H1 (cell line): ENCODE measurements around the gene RBM4B. TPM values are rescaled to one million over a fixed set of nuclear protein-coding genes. Genes with fewer than 3 reads are reported as not detected.

ENCODE experiments used
- CTCF ChIA-PET: fragments of 300-600 bp; sonication (Branson Sonifier 250); formaldehyde crosslinking; loops from one replicate; lab custom pipeline; 2021; ENCODE audit not compliant: partially characterized antibody; lab: Charles Lee
- POLR2A ChIA-PET: fragments of 300-600 bp; sonication (Branson Sonifier 250); formaldehyde crosslinking; loops from one replicate; lab custom pipeline; 2021; ENCODE audit warnings: inconsistent platforms; ENCODE audit not compliant: partially characterized antibody; lab: Charles Lee
- DNase-seq, 2 experiments: peaks; one replicate each; pipeline versions ENCODE4 v3.0.0 to v3.0.0-alpha.2; 2010 to 2022; ENCODE audit warnings: low spot score in 2 of 2, low read depth in 1 of 2, mixed read lengths in 1 of 2
- FAIRE-seq: peaks from 2 replicates; lab custom pipeline; 2011; peaks lifted over from hg19 to GRCh38; lab: Jason Lieb, UNC
- H2AFZ ChIP-seq: 2 replicates; pipeline ENCODE4 v1.8.1; 2012; ENCODE audit warnings: low read length, inconsistent platforms
- H2AK5ac ChIP-seq: 2 replicates; pipeline ENCODE4 v1.6.1; 2013; ENCODE audit warnings: low read depth, low read length
- H2BK120ac ChIP-seq: replicated peaks from 2 replicates; pipeline ENCODE3; 2013; ENCODE audit warnings: low read depth, low read length, inconsistent platforms
- H2BK12ac ChIP-seq: 2 replicates; pipeline ENCODE4 v1.6.1; 2013; ENCODE audit warnings: low read depth, low read length
- H2BK15ac ChIP-seq: 2 replicates; pipeline ENCODE4 v1.6.1; 2013; ENCODE audit warnings: low read length
- H2BK20ac ChIP-seq: 2 replicates; pipeline ENCODE4 v1.6.1; 2013; ENCODE audit warnings: low read length
- H2BK5ac ChIP-seq: 2 replicates; pipeline ENCODE4 v1.6.1; 2013; ENCODE audit warnings: low read depth, low read length
- H3K14ac ChIP-seq: 2 replicates; pipeline ENCODE4 v1.6.1; 2013; ENCODE audit warnings: inconsistent platforms; ENCODE audit not compliant: insufficient read length
- H3K18ac ChIP-seq: 2 replicates; pipeline ENCODE4 v1.6.1; 2013; ENCODE audit warnings: low read length; ENCODE audit errors: extremely low read depth
- H3K23ac ChIP-seq: 2 replicates; pipeline ENCODE4 v1.6.1; 2013; ENCODE audit warnings: inconsistent platforms; ENCODE audit not compliant: insufficient read length
- H3K23me2 ChIP-seq: 2 replicates; pipeline ENCODE4 v1.6.1; 2013; ENCODE audit warnings: low read depth, low read length
- H3K27ac ChIP-seq: 2 replicates; pipeline ENCODE4 v1.6.1; 2011; ENCODE audit warnings: low read depth, low read length, inconsistent platforms
- H3K27me3 ChIP-seq, 4 experiments: replicated peaks in 1 of 4; 1 replicate in 1 of 4; 2 replicates in 3 of 4; pipeline versions ENCODE4 v1.6.1 to v1.8.1; 2011 to 2013; ENCODE audit warnings: low read length in 3 of 4, mild to moderate bottlenecking in 3 of 4, inconsistent platforms in 2 of 4, mixed read lengths in 2 of 4, moderate library complexity in 1 of 4; ENCODE audit not compliant: control insufficient read depth in 3 of 4, insufficient read depth in 3 of 4; ENCODE audit errors: extremely low read depth in 1 of 4
- H3K36me3 ChIP-seq, 4 experiments: 2 replicates each; pipeline versions ENCODE4 v1.6.1 to v1.8.1; 2011 to 2013; ENCODE audit warnings: mild to moderate bottlenecking in 4 of 4, low read length in 3 of 4, moderate library complexity in 2 of 4, control low read depth in 1 of 4, inconsistent platforms in 1 of 4; ENCODE audit not compliant: insufficient read depth in 4 of 4, control insufficient read depth in 2 of 4
- H3K4ac ChIP-seq: replicated peaks from 2 replicates; pipeline ENCODE3; 2013; ENCODE audit warnings: low read length, low read depth, mixed read lengths, inconsistent platforms; ENCODE audit not compliant: insufficient read length
- H3K4me1 ChIP-seq, 4 experiments: replicated peaks in 1 of 4; 1 replicate in 1 of 4; 2 replicates in 3 of 4; pipeline versions ENCODE4 v1.6.1 to v1.8.1; 2011 to 2013; ENCODE audit warnings: low read length in 3 of 4, inconsistent platforms in 2 of 4, mixed read lengths in 1 of 4; ENCODE audit not compliant: insufficient read depth in 4 of 4, control insufficient read depth in 3 of 4
- H3K4me2 ChIP-seq, 2 experiments: 2 replicates each; pipeline versions ENCODE4 v1.6.1 to v1.8.1; 2011 to 2013; ENCODE audit warnings: low read depth in 2 of 2, low read length in 2 of 2, control low read depth in 1 of 2, inconsistent platforms in 1 of 2, mild to moderate bottlenecking in 1 of 2; ENCODE audit not compliant: insufficient read depth in 1 of 2
- H3K4me3 ChIP-seq, 4 experiments: fragments of 200-600, 300-600 bp in 1 of 4; sonication (generic), shearing (Covaris generic), sonication (Bioruptor Twin) in 1 of 4; 2 replicates each; pipeline versions ENCODE4 v1.5.1 to v1.8.1; 2011 to 2016; ENCODE audit warnings: low read length in 4 of 4, low read depth in 3 of 4, control low read depth in 2 of 4, inconsistent platforms in 2 of 4, mild to moderate bottlenecking in 2 of 4, mixed read lengths in 1 of 4, moderate library complexity in 1 of 4; ENCODE audit not compliant: insufficient read depth in 2 of 4; ENCODE audit errors: extremely low read depth in 1 of 4
- H3K56ac ChIP-seq: replicated peaks from 2 replicates; pipeline ENCODE3; 2013; ENCODE audit warnings: low read depth, mild to moderate bottlenecking, mixed read lengths, low read length, inconsistent platforms; ENCODE audit not compliant: insufficient read length
- H3K79me1 ChIP-seq: 2 replicates; pipeline ENCODE4 v1.6.1; 2013; ENCODE audit warnings: low read depth, low read length, control low read depth
- H3K79me2 ChIP-seq, 2 experiments: 2 replicates each; pipeline versions ENCODE4 v1.6.1 to v1.8.1; 2012 to 2013; ENCODE audit warnings: low read length in 2 of 2, mild to moderate bottlenecking in 2 of 2, inconsistent platforms in 1 of 2; ENCODE audit not compliant: insufficient read depth in 2 of 2, control insufficient read depth in 1 of 2
- H3K9ac ChIP-seq, 4 experiments: replicated peaks in 1 of 4; 1 replicate in 1 of 4; 2 replicates in 3 of 4; pipeline versions ENCODE4 v1.6.1 to v1.8.1; 2011 to 2013; ENCODE audit warnings: low read depth in 3 of 4, low read length in 3 of 4, control low read depth in 2 of 4, mild to moderate bottlenecking in 2 of 4, moderate library complexity in 2 of 4, inconsistent platforms in 1 of 4; ENCODE audit errors: extremely low read depth in 1 of 4
- H3K9me3 ChIP-seq, 2 experiments: 2 replicates each; pipeline versions ENCODE4 v1.6.1 to v1.8.1; 2012 to 2013; ENCODE audit warnings: mild to moderate bottlenecking in 2 of 2, moderate library complexity in 2 of 2, control low read depth in 1 of 2, inconsistent platforms in 1 of 2, low read depth in 1 of 2, low read length in 1 of 2, mixed read lengths in 1 of 2; ENCODE audit not compliant: insufficient read depth in 2 of 2
- H4K20me1 ChIP-seq, 2 experiments: replicated peaks in 1 of 2; 2 replicates each; pipeline versions ENCODE3 to v1.8.1; 2011 to 2013; ENCODE audit warnings: inconsistent platforms in 2 of 2, low read length in 2 of 2, mild to moderate bottlenecking in 1 of 2; ENCODE audit not compliant: insufficient read depth in 2 of 2, control insufficient read depth in 1 of 2
- H4K5ac ChIP-seq: 2 replicates; pipeline ENCODE4 v1.6.1; 2013; ENCODE audit warnings: low read length, low read depth, mixed read lengths, inconsistent platforms; ENCODE audit not compliant: insufficient read length
- H4K8ac ChIP-seq: 2 replicates; pipeline ENCODE4 v1.8.0; 2013; ENCODE audit warnings: mild to moderate bottlenecking, moderate library complexity, low read length, inconsistent platforms; ENCODE audit not compliant: insufficient read depth; ENCODE audit errors: extremely low read depth
- H4K91ac ChIP-seq: replicated peaks from 2 replicates; pipeline ENCODE3; 2013; ENCODE audit warnings: low read length, mixed read lengths, inconsistent platforms; ENCODE audit not compliant: insufficient read length
- WGBS, 2 experiments: shearing (Covaris generic) in 1 of 2; methylation state at CpG; one replicate each; pipeline versions ENCODE4 v1.1.6 to v1.1.7; 2013 to 2015; ENCODE audit warnings: low lambda C conversion rate in 2 of 2, mixed read lengths in 2 of 2, inconsistent platforms in 1 of 2, low coverage in 1 of 2, missing lambda C conversion rate in 1 of 2; ENCODE audit not compliant: insufficient replicate concordance in 2 of 2, insufficient coverage in 1 of 2, insufficient read length in 1 of 2; ENCODE audit errors: extremely low coverage in 1 of 2, missing lambda C conversion rate in 1 of 2; 5-methylcytosine and 5-hydroxymethylcytosine counted together
- polyA plus RNA-seq, 7 experiments: library from polyadenylated mRNA; depleted of rRNA in 3 of 7; stranded (reverse) in 5 of 7; unstranded in 2 of 7; fragments of >200 nt in 5 of 7; fragments of 200-250 nt in 2 of 7; gene quantifications; 1 replicate in 5 of 7; 2 replicates in 1 of 7; 4 replicates in 1 of 7; pipeline versions ENCODE4 v1.2.1 to v1.2.3, GENCODE V29; 2011 to 2013; ENCODE audit warnings: missing spikeins in 2 of 7, mixed read lengths in 2 of 7
- total RNA-seq: library from RNA; stranded (reverse); fragmentation: NEBNext Ultra II Directional; extraction: Animal tissue kit (Norgen Biotek cat#: 25700); gene quantifications from 2 replicates; pipeline ENCODE4 v1.2.1, GENCODE V29; 2021

RBM4B gene
- total and polyA plus RNA-seq, 2 of the 8 experiments (the other 6 are each of a cell fraction or from before 2014, with no cell fraction given), result 27.5 to 30.5 TPM

DNA sequence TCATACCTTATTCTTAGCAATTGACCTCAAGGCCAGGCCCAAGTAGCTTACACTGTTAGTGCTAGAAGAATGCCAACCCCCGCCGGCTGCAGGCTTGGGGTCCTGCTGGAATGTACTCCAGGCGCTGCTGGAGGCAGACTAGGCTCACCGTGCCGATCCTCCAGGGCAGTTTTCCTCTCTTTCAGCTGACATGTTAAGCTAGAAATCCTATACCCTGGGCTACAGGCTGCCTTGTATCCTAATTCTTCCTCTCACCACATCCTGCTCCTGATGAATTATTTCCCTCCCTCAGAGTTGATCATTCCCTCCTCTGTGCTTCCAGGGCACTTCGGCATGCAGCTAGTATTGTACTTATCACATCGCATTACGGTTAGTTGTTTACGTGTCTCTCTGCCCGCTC lies 48.0 kb upstream of the RBM4B start:
- Histone ChIP-seq H2BK20ac (no peak overlapping the region), H3K79me2 (peaks cover 0 to 35% of the 10 kb centered on the region in 2 experiments; a peak in 3 of 4 replicates), H3K79me1 (peaks cover 10% of the 10 kb centered on the region), H3K9me3 (no peaks in the 10 kb centered on the region), H4K8ac (no peak overlapping the region), H2BK120ac (no peak overlapping the region), H3K9ac (no peak overlapping the region), H3K4ac (no peak overlapping the region), H3K4me1 (peaks cover 14 to 29% (median 18%) of the 10 kb centered on the region in 4 experiments), H3K27ac (no peak overlapping the region), H3K23me2 (peaks cover 9% of the 10 kb centered on the region), H2AFZ (no peak overlapping the region), H3K36me3 (peaks cover 0 to 3% (median 0%) of the 10 kb centered on the region in 4 experiments; a peak in 2 of 8 replicates), H3K18ac (no peak overlapping the region), H3K4me2 (peak overlapping the region; percentile 38 to 81; a peak in 3 of 4 replicates), H4K91ac (no peak overlapping the region), H4K20me1 (no peaks in the 10 kb centered on the region), H3K4me3 (no peak overlapping the region; a peak in 1 of 8 replicates), H3K27me3 (peaks cover 0 to 27% (median 15%) of the 10 kb centered on the region in 4 experiments; a peak in 6 of 7 replicates), H3K23ac (no peak overlapping the region), H2AK5ac (no peak overlapping the region), H3K56ac (no peak overlapping the region), H3K14ac (no peak overlapping the region), H2BK15ac (no peak overlapping the region), H2BK5ac (no peak overlapping the region), H4K5ac (no peak overlapping the region), H2BK12ac (no peak overlapping the region)
- ChIA-PET CTCF (interaction anchor here (0.6 to 2.6 kb wide), 13 partner anchors 10 to 361 kb away, joined by 3 to 10 read pairs (median 3); partner anchors contain the start of genes RBM14 and RBM4B), POLR2A (interaction anchor here (0.8 to 2.5 kb wide), 4 partner anchors 11 to 126 kb away, joined by 3 to 19 read pairs (median 6); partner anchors contain the start of gene RCE1)
- no peak for FAIRE-seq
- no peak for DNase-seq
- WGBS, 2 experiments, result 81% methylated on average over 10 of the region's 10 CpGs; no CpG with 5 or more reads in 1 of the 2 experiments
